Right renal cortex interstitium (tissue), 3 donors: ENCODE measurements around the gene TBCE. TPM values are rescaled to one million over a fixed set of nuclear protein-coding genes. Genes with fewer than 3 reads are reported as not detected.

Experiments used
- DNase-seq, 3 donors: peaks; one replicate each; pipeline ENCODE4 v3.0.0-alpha.2; 2013; ENCODE audit warnings: low read depth in 3 of 3, low spot score in 2 of 3
- polyA plus RNA-seq, 3 donors: library from polyadenylated mRNA; unstranded; fragments of 120-200 nt; gene quantifications; one replicate each; pipeline ENCODE4 v1.2.1, GENCODE V29; 2013; ENCODE audit not compliant: insufficient read length in 3 of 3

Gene TBCE, protein sequence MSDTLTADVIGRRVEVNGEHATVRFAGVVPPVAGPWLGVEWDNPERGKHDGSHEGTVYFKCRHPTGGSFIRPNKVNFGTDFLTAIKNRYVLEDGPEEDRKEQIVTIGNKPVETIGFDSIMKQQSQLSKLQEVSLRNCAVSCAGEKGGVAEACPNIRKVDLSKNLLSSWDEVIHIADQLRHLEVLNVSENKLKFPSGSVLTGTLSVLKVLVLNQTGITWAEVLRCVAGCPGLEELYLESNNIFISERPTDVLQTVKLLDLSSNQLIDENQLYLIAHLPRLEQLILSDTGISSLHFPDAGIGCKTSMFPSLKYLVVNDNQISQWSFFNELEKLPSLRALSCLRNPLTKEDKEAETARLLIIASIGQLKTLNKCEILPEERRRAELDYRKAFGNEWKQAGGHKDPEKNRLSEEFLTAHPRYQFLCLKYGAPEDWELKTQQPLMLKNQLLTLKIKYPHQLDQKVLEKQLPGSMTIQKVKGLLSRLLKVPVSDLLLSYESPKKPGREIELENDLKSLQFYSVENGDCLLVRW
- 10 to 100 TPM; 51.2 to 61.3 (median 54.1) TPM for polyA plus RNA-seq

DNA sequence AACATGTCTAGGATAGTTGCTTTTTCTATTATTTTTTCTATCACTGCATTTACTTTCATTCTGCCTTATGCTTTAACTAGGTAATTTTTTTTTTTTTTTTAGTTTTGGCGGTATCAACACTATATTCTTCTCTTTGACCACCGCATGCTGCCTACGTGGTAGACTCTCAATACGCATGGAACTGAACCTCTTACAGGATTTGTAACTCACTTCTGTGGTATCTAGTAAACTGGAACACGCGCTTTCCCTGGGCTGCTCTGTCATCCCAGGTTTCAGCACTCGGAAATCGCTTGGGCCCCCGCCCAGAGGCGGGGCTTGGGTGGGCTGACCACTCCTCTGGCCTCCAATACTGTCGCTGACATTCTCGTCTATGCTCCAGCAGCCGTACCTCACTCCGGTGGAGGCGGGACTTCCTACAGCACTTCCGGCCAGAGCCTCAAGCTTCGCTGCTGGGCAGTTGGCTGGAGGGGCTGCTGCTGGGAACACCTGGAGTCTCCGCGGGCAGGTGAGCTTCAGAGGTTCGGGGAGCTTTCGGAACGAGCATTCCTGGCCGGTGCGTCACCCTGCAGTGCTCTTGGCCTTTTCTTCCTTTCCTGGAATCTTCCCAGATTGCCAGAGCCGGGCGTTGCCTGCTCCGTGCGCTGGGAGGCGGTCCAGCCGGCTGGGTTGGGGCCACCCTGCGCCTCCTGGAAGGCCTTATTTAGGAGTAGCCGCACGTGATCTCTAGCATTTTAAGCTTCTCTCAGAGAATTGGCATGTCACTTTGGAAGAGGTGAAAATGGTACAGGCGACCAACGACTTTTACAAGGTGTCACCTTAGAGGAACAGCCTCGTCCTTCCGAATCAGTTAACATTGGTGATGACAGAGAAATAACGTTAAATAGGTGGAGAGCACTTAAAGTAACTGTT is at the start of gene TBCE:
TBCE (plus strand) TSS at position 428 of the 909 bp plus-strand sequence. CDS start 12,623 bp downstream, outside the sequence.
- peak; percentile 93 to 96 (median 94) for DNase-seq

DNA sequence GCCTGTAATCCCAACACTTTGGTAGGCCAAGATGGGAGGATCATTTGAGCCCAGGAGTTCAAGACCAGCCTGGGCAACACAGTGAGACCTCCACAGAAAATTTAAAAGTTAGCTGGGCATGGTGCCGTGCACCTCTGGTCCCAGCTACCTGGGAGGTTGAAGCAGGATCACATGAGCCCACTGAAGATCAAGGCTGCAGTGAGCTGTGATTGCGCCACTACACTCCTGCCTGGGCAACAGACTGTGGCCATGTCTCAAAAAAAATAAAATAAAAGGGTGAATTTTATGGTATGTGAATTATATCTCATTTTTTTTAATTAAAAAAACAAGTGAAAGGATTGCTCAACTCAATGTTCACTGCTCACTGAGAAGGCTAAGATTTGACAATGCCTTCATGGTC is 48.0 kb upstream of the TBCE start:
- DNase-seq: no peak

DNA sequence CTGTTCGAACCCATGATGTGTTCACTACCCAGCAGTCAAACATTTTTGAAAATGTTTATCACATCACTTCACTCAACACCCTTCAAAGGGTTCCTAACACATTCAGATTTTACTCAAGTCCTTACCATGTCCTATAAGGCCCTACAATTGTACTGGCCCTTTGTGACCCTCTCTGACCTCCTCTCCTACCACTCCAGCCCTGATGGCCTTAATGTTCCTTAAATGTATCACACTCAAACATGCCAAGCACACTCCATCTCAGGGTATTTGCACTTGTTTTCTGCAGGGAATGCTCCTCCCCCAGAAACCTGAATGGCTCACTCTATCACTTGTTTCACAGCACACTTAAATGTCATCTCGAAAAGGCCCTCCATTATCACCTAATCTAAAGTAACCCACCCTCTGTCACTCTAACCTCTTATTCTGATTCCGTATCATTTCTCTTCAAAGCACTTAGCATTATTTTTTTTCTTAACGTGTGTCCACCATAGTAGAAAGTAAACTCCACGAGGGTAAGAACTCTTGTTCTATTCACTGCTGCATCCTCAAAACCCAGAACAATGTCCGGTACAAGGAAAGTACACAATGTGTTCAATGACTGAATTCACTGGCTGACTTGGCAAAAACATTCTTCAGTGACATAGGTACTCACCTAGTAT is 46.6 kb upstream of the TBCE start:
- DNase-seq: no peak

DNA sequence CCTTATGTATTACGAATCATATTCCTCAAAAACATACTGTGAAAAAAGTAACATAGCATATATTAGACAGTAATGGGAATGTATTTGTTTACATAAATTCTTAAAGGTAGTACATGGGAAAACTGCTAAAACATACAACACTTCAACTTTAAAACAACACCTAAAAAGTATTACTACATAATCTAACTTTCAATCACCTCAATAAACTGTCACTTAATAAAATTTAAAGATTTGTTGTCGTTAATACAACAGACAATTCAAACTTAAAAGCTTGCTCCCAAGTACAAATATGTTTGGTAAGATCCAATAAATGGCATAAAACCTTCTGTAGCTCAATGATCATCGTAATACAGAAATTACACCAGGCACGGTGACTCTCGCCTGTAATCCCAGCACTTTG is 42.9 kb upstream of the TBCE start:
- DNase-seq: no peak

DNA sequence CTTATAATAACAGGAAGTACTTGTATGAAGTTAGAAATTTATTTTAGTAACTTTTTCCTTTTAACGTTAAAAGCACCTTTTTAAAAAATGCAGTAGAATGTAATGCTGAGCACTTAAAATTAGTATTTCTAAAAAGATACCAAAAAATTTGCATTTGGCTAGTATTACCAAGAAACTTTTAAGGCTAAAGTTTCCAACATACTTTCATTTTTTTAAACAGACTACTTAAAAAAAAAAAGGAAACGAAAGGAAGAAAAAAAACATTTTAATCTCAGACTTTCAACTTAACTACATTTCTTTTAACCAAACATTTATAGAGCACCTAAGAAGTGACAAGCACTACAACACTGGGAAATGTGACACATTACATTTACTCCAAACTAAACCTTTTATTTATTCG is 42.1 kb upstream of the TBCE start:
- no peak for DNase-seq

DNA sequence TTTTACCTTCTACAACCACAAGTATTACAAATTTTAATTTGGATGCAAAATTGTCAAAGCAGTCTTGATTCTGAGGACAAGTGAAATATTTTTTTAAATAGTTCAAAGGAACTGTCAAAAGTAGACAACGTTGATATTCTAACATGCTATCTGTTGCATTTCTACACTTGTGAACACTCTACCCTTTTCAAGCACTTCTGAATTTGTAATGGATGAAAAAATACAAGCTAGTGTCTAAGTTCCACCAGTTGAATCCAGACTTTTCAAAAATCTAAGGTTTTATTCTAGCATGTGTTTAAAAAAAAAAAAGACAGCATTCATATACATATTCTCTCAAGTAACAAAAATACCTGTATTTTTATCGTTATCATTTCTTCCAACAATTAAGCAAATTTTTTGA is 41.4 kb upstream of the TBCE start:
- no peak for DNase-seq

DNA sequence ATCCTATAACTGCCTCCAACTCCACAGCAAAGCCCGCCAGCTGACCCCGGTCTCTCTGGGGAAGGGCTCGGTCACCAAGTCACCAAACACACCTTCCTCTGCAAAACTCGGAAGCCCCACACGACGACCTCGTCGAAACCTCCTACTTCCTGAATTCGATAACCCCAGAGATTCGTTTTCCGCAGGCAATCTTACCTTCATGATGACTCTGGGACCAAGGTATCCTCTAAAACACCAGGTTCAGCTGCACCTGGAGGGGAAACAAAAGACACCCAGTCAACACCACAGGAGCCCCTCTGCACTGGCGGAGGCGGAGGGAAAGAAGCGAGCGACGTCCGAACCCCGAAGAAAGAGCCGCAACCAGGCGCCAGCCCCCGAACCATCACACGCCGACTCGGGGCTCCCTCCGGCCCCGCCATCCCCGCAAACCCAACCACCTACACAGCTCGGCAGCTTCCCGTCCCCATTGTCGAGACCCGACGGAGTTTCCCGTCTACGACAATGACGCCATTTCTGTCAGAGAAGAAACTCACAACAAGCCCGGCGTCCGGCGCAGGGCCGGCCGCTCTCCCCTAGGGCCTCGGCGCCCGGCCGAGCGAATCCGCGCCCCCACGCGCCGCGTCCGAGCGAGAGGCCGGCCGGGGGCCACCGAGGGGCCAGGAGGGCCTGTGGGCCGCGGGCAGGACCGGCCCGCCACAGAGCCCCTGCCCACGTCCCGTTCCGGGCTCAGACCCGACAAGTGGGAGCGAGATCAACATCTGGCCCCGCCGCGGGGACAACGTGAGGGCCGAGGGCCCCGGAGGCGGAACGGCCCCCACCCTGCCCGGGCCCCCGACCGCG is 40.3 kb upstream of the TBCE start:
- DNase-seq: peak in 2 of 3 donors; percentile 23 to 29

DNA sequence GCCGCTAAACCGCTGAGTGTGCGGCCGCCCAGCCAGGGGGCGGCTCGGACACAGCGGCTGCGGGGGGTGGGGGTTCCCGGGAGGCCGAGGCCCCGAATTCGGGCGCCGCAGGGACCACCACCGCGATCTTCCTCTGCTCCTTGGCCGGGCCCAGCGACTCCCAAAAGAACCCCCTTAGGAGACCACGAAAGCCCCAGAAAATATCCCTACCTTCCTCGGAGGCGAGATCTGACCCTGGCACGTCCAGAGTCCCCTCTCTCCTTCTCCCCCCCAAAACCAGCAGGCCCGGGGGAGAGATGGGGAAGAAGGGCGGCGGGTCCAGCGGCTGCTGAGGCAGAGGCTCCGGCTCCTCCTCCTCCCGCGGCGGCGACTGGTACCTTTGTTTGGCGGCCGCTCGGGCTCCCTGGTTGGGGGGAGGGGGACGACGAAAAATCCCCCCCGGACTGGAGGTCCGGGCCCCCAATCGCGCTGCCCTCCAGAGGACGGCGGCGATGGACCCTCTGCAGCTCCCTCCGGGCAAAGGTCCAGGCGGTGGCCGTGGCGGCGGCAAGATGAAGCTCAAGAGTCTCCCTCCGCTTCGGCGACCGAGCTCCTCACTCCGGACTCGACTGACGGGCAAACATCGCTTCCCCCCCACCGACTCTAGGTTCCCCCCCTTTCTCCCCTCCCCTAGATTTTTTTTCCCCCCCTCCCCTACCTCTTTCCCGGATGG is 39.5 kb upstream of the TBCE start, which contains the start of gene ARID4B:
ARID4B (minus strand) TSS at position 621 of the 712 bp plus-strand sequence. CDS start 1,260 bp downstream, outside the sequence.
- peak in 1 of 3 donors; percentile 27 for DNase-seq

DNA sequence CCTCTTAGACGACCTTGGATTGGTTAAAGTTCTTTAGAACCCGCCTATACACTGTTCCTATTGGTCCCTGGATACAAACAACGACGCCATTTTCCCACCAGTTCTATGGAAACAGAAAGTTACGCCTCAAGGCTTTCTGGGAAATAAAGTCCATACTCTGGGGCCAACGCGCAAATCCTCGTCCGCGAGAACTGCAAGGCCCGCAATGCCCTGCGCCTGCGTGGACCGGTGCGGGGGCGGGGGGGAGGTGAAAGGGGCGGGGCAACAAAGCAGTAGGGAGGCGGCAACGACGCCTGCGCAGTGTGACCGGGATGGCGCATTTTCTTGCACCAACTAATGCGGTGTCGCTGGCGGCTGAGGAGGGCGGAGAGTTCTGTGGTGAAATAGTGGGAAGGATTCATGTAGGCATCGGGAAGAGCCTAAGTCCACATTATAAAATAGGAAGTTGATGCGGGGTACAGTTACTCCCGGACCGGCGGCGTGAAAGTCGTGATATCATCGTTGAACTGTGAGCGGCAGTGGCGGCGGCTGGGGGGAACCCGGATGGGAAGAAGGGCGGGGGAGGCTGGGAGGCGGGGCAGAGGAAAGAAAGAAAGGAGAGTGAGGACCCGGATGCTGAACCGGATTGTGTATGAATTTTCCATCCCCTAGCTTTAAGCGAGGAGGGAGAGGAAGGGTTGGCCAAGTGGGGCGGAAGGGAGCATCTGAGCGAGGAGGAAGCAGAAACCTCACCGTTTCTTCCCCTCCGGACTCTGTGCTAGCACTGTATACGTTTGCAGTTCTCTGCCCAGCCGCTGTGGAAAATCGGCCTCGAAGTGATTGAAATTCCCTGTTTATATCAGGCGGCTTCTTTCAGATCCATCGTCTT is 38.7 kb upstream of the TBCE start, which contains the start of gene GGPS1:
GGPS1 (plus strand) TSS at position 300 of the 868 bp plus-strand sequence. CDS start 6,695 bp downstream, outside the sequence.
- peak; percentile 99 for DNase-seq

DNA sequence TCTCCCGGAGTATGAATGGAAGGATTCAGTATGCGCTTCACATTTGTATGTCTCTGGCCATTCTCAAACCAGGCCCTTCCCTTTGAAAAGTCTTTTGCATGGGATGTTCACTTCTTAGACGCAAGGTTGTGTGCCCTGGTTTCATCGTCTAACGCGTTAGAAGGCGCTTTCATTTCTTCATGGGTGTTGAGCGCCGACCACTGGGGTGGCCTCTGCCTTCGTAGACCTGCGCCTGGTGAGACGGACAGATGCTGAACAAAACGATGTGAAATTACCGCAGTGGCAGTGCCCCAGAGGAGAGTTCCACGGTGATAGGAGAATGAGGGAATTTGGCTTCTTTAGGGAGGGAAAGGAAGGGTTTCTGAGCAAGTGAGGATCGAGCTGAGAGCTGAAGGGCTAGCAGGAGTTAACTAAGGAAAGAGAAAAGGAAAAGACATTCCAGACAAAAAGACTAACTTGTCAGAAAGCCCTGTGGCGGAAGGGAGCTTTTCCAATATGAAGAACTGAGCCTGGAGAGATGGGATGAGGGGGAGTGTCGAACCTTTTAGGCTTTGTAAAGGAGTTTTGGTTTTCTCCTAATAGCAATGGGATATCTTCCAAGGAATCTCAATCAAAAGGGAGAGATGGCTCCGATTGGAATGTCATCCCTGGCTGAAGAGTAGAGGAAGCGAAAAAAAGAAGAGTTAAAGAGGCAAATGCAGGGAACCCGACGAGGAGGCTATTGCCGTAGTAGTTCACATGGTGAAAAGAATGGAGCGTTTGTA is 37.9 kb upstream of the TBCE start:
- DNase-seq: peak in 1 of 3 donors; percentile 23

DNA sequence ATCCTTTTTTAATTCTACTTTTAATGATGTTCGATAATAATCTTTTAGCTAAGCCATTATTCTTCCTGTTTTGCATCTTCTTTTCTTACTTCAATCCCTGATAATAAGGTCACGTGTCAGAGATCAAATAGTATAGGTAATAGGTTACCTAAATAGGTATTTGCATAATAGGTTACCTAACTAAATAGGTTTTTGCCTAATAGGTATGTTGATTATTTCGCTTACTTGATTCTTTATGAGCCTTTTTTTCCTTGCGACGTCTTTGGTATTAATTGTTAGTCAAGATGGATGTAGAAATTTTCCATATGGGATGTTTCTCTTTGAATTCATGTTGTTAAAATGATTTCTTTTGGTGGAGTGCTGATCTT is 36.3 kb upstream of the TBCE start:
- no peak for DNase-seq

DNA sequence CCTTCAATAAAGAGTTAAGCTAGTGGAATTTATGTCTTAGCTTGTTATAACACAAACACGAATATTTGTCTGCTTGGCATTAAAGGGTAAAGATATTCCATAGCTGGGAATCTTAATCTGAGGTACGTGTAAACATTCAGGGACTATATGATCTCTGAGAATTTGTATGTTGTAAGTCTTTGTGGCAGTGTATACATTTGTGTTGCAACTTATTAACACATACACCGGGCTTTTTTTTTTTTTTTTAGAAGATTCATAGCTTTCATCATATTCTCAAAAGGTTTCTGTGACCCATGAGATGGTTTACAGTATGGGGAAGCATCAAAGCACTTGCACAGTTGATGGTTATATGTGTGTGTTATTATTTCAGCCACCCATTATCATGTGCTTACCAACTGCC is 35.8 kb upstream of the TBCE start:
- no peak for DNase-seq

DNA sequence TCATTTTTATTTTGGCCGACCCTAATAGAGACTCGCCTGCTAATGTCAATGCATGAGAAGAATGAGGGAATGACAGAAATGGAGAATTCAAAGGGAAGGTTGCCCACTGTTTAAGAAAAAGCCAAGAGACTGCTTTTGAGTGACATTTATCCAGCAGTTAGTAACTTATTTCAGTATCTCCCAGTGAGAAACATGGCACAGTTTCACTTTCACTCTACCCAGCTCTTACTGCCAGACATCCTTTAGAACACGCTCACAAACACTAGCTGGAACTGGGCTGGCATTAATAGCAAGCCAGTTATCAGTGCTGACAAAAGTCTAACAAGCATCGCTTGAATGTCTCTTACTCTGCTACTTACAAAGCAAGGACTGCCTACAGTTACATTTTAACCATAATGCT is 30.3 kb upstream of the TBCE start:
- no peak for DNase-seq

DNA sequence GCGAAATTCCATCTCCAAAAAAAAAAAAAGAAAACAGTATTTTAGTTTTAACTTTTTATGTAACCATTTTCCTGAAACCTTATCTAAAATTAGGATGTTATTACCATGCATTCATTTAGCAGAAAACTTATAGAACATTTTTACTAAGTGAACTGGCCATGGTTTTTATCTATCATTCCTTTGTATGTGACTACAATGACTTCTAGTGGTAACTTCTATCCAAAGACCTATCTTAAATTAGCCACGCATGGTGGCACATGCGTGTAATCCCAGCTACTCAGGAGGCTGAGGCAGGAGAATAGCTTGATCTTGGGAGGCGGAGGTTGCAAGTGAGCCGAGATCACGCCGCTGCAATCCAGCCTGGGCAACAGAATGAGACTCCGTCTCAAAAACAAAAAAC is 27.5 kb upstream of the TBCE start:
- DNase-seq: no peak

DNA sequence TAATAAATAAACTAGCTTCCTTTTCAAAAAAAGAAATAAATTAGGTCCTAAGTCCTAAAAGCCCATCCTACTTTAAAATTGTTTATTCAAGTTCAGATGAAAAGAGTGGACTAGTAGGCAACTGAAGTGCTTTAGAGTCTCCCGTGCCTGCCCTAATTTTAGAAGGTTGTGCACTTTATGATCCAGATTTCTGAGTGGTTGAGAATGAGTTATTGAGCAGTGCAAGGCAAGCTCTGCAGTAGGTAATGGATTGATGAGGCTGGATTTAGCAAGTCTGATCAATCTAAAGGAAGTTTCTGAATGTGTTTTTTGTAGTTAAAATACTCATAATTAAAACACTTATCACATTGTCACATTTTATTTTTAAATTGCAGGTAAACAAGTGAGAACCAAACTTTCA is 25.9 kb upstream of the TBCE start:
- no peak for DNase-seq

DNA sequence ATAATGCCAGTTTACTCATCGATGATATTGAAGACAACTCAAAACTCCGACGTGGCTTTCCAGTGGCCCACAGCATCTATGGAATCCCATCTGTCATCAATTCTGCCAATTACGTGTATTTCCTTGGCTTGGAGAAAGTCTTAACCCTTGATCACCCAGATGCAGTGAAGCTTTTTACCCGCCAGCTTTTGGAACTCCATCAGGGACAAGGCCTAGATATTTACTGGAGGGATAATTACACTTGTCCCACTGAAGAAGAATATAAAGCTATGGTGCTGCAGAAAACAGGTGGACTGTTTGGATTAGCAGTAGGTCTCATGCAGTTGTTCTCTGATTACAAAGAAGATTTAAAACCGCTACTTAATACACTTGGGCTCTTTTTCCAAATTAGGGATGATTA is 25.2 kb upstream of the TBCE start:
- DNase-seq: no peak

DNA sequence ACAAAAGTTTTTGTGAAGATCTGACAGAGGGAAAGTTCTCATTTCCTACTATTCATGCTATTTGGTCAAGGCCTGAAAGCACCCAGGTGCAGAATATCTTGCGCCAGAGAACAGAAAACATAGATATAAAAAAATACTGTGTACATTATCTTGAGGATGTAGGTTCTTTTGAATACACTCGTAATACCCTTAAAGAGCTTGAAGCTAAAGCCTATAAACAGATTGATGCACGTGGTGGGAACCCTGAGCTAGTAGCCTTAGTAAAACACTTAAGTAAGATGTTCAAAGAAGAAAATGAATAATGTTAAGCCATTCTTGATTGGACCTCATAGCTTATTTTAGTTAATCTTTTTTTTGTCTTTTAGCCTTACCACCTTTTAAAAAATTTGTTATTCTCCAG is 24.8 kb upstream of the TBCE start:
- no peak for DNase-seq
